ENCODE data around the gene RNF224. TPM values are rescaled to one million over a fixed set of nuclear protein-coding genes. Genes with fewer than 3 reads are reported as not detected.
A peak's percentile ranks its signal among the peaks of the same experiment; 100 is the strongest.

Gene RNF224
- polyA plus RNA-seq, 1 donor: 2.4 TPM

DNA sequence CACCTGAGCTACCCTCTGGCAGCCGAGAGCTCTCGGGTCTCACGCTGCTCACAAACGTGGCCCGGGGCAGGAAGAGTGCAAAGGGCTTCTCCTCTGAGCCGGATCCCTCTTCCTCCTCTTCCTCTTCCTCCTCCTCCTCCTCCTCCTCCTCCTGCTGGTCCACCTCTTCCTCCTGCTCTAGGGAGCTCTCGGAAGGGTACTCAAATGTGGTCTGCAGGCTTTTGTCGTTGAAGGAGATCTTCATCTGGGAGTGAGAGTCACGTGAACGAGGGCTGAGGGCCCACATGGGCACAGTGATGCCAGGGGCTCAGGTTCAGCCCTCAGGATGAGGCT lies 34.9 kb upstream of the RNF224 start:
- no peak for DNase-seq (ENCODE audit: low read depth)

GRCh38 chr9:137192859-137193258 lies 34.4 kb upstream of the RNF224 start:
- no peak for DNase-seq (ENCODE audit: low read depth)

DNA sequence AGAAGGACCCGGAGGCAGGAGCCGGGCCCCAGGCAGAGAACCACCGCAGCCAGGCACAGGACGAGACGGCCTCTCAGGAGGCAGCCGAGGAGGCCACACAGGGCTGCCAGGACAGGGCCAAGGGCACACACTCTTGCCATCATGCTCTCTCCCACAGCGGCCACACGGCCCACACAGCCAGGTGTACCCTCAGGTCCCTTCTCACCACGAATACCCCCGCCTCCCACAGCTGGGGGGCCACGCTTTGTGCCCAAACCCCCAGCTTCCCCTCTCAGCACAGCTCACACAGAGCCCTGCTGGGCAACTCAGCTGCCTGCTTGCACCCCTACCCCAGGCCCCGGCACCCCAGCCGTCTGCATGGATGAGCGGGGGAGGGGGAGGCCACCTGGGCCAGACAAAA lies 33.5 kb upstream of the RNF224 start:
- no peak for DNase-seq (ENCODE audit: low read depth)

- no peak for DNase-seq (ENCODE audit: low read depth)
These were observed 32.9 kb upstream of the RNF224 start for GRCh38 chr9:137194388-137194787.

DNA sequence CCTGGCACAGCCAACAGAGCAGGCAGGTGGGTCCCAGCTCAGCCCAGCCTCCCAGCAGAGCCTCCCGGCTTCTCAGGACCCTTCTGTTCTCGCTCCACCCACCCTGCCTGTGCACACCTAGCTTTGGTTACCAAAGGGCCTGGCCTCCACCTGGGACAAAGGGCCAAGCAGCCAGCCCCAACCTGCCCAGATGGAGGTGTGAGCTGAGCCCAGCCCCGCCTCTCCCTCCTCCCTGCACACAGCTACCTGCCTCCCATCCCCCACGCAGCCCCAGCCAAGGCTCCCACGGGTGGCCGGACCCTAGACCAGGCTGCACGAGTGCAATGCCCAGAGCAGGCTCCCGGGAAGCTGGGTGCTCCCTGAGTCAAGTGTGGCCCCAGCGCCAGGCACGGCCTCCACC lies 32.4 kb upstream of the RNF224 start:
- DNase-seq (ENCODE audit: low read depth): no peak

- no peak for DNase-seq (ENCODE audit: low read depth)
These were observed 31.6 kb upstream of the RNF224 start for GRCh38 chr9:137195525-137196220.

DNA sequence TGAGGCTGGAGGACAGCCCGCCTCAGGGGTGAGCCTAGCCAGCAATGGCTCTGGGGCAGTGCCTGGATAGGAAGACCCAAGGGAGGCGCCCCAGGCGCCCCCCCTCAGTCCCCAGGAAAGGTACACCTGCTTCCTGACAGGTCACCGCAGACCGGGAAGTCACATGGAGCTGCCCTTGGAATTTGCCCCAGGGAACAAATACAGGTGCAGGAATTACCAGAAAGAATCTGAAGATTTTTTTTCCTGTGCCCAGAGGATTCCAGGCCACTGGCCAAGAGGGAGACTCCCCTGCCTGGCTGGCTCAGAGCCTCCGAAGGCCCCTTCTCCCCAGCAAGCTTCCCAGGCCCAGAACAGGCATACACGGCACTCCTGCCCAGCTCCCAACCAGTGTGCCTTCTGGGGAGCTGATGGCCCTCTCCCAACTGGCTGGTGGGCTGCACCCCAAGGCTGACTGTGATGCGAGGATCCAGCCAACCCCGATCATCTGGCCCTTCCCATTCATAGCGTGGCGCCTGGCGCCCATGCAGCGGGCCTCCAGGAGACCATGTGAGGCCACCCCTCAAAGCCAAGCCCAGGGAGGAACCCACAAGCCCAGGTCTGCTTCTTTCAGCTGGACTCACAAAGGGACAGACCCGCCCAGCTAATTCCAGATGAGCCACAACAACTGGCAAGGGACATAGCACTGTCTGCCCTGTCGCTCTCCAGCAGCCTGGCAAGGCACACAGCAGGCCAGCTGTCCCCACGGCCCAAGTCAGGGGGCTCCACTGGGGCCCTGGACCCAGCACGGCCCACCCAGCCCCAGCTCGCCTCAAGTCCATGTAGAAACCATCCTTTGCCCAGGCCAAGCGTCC lies 29.0 kb upstream of the RNF224 start:
- DNase-seq (ENCODE audit: low read depth): no peak

- no peak for DNase-seq (ENCODE audit: low read depth)
These were observed 28.4 kb upstream of the RNF224 start for GRCh38 chr9:137198902-137199283.

DNA sequence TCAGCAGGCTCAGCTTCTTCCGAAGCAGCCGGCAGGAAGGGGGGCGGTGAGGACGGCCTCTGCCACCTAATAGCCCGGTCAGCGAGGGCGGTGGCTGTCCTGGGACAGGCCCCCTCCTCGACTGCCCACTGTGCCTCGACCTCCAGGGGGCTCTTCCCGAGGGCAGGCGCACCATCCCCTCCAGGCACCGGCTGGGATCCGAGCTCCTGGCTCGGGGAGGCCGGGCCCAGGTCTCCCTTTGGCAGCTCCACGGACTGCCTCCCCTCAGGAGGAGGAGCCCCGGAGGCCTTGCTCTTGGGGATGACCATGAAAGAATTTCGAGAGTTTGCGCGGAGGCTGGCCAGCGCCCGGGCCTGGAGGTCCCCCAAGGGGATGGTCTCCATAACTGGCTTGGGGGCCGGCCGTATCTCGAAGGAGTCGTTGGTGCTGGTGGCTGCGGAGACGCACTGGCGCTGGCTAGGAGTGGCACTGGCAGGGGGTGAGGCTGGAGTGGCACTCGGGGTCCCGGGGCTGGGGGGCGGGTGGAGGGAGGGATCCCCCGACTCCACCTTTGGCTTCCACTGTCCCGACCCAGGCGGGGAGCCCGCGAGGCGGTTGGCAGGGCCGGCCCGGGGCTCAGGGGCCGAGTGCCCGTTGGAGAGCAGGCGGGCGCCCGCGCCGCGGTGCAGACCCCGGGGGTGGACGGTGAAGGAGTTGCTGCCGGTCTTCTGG lies 27.7 kb upstream of the RNF224 start:
- no peak for DNase-seq (ENCODE audit: low read depth)

DNA sequence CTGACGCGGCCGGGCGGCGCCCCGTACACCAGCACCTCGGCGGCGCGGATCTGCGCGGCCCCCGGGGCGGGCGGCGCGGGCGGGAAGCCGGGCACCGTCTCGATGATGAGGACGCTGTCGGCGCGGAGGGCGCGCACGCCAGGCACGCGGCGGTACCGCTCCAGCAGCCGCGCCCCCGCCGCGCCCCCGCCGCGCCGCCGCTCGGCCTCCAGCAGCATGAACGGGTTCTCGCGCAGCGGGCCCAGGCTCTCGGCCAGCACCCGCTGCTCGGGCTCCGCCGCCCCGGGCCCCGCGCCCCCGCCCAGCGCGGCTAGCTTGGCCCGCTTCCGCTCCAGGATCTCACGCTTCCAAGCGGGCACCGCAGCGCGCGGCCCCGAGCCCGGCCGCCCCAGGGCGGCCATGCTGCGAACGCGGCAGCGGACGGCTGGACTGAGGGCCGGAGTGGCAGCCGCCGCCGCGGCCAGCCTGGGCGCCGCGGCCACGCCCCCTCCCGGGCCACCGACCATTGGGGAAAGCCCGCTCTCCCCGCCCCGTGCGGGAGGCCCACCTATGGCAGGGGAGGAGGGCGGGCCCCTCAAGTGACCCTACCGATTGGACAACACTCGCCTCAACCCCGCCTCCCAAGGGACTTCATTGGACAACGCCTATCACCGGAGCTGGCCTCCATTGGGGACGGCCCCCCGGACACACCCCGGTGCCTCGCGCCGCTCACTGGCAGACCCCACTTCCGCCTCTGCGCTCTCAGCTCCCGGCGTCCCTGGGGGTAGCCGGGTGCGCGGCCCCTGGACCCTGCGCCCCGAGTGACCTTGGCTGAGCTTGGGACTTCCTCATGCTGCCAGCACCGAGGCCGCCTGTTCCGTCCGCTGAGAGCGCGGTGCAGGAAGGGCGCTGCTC lies 26.7 kb upstream of the RNF224 start, which contains the start of gene TPRN:
TSS of gene TPRN (minus strand) at position 431 of the 894 bp plus-strand sequence. CDS start at position 401, 30 bp downstream.
- DNase-seq (ENCODE audit: low read depth): peak; percentile 89

DNA sequence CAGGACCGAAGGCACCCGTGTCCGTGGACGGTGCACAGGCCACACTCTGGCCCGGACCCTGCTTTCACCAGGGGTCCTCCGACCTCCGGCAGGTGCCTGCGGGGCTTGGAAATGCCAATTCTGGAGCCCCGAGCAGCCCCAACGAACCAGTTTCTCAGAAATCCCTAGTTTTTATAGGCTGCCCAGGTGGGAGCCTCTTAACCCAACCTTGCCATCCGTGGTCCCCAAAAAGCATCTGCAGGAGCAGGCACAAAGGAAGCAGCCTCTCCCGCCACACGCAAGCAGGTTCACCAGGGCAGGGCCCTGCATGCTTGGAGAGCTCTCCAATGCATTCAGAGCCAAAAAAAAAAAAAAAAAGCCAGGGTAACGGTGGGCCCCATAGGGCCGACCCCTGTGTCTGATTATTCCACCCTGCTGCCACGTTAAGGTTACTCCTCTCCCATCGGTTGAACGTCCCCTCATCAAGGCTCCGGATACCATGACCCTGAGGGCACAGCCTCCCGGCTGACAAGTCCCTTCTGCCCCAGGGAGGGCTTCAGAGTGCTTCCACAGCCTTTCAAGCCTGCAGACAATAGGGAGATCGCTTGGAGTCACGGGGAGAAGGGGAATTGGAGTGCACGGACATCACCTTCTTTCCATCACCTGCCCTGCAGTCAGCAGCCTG lies 26.0 kb upstream of the RNF224 start:
- DNase-seq (ENCODE audit: low read depth): no peak

DNA sequence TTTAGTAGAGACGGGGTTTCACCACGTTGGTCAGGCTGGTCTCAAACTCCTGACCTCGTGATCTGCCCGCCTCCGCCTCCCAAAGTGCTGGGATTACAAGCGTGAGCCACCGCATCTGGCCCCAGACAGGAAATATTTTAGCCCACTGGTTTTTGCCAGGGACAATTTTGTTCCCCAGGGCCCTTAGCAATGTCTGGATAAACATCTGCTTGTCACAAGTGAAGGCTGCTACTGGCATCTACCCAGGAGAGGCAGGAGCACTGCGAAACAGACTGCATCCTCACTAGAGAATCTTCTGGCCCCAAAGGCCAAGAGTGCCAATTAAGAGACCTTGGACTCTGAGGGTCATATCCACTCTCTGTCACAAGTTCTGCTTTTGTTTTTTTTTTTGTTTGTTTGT lies 24.3 kb upstream of the RNF224 start:
- DNase-seq (ENCODE audit: low read depth): no peak

GRCh38 chr9:137204731-137205125 lies 22.6 kb upstream of the RNF224 start:
- DNase-seq (ENCODE audit: low read depth): no peak

DNA sequence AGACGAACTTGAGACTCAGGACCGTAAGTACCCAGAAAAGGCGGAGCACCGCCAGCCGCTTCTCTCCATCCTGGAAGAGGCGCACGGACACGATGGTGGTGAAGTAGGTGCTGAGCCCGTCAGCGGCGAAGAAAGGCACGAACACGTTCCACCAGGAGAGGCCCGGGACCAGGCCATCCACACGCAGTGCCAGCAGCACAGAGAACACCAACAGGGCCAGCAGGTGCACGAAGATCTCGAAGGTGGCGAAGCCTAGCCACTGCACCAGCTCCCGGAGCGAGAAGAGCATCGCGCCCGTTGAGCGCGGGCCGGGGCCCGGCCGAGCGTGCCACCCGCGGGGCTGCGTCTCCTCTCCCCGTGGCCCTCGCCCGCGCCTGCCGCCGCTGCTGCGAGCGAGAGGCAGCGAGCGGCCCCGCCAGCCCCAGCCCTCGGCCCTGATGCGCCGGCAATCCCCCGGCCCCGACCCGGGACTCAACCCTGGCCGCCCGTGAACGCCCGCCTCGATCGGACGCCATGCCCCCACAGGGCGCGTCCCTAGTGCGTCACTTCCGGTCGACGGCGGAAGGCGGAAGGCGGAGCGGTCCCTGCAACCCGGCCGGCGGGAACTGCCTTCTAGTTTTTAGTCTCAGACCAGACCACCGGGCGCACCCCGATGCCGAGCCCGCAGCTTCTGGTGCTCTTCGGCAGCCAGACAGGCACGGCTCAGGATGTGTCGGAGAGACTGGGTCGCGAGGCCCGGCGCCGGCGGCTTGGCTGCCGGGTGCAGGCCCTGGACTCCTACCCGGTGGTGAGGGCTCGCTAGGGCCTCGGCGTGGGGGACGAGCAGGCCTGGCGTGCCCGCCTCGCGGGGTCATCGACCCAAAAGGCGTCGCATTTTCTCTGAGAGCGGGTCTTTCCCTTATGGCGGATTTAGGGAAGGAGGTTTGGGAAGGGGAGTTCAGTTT lies 21.9 kb upstream of the RNF224 start, which contains the start of the genes NDOR1 and TMEM203:
TSS of gene NDOR1 (plus strand) at position 575 of the 944 bp plus-strand sequence. CDS start at position 653, 78 bp downstream.
TSS of gene TMEM203 (minus strand) at position 523 of the 944 bp plus-strand sequence. CDS start at position 289, 234 bp downstream.
- DNase-seq (ENCODE audit: low read depth): peak; percentile 56

- no peak for DNase-seq (ENCODE audit: low read depth)
These were observed 20.7 kb upstream of the RNF224 start for GRCh38 chr9:137206602-137207001.

- no peak for DNase-seq (ENCODE audit: low read depth)
These were observed 15.8 kb upstream of the RNF224 start for GRCh38 chr9:137211532-137211931.

GRCh38 chr9:137212520-137212919 lies 14.8 kb upstream of the RNF224 start:
- no peak for DNase-seq (ENCODE audit: low read depth)

DNA sequence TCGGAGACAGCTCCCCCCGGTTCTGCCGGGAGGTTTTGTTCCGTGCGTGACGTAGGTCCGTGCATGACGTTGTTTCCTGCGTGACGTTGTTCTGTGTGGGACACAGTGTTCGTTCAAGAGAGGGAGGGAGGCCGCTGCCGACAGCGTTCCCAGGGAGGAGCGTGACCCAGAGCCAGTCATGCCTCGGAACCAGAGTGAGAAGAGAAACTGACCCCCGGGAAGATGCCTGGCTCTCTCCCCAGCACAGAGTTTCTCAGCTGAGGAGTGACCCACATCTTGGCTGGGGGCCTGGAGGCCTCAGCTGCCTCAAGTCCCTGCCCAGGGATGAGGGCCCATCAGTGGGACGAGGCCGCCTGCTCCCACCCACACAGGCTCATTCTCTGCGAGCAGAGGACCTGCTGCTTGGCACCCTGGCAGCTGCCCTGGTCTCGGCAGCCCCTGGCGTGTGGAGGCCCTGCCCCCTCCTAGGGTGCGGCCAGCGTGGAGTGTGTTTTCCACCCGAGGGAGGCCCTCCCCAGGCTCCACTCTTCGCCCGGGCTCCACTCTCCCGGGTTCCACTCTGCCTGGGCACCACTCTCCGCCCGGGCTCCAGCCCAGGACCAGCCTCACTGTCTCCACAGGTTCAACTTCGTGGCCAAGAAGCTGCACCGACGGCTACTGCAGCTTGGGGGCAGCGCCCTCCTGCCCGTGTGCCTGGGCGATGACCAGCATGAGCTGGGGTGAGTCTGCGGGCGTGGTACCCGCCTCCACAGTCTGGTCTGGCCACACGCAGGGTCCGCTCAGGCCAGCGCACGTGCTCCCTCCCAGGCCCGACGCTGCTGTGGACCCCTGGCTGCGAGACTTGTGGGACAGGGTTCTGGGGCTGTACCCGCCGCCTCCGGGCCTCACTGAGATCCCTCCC lies 13.9 kb upstream of the RNF224 start:
- no peak for DNase-seq (ENCODE audit: low read depth)
